GM19193 (cell line): ENCODE measurements around the gene CEP63.

Experiments used
- POLR2A ChIP-seq: IDR thresholded peaks from 4 replicates; pipeline ENCODE4 v1.6.1; 2011; ENCODE audit not compliant: insufficient read depth, insufficient read length; ENCODE audit errors: extremely low read depth

Gene CEP63

GRCh38 chr3:134619301-134619615 is 133.4 kb downstream of the CEP63 start:
- no peak for TF ChIP-seq POLR2A

DNA sequence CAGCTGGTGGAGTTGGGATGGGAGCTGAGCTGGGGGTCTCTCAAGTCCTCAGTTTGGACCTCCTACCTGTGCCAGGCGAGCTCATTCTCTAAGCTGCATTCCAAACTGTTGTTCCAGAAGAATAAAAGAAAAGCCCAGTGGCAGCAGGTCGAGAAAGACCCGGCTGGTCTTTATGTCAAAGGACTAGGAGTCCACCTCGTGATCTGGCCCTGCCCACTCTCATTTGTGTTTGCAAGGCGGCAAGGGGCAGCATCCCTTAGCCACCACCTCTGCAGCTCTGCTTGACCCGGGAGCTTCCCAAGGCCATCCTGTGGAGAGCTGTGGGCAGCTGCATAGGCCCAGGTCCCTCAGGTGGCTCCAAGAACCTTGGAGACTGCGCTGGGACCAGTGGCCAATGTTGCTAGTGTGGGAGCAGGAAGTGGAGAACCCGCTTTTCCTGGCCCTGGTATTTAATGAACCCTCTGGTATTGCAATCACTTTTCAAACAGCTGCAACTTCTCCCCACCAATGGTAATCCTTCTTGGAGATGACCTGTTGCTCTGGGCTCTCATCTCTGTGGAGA is 134.1 kb downstream of the CEP63 start:
- TF ChIP-seq POLR2A = no peak

GRCh38 chr3:134620476-134621115 is 134.7 kb downstream of the CEP63 start:
- TF ChIP-seq POLR2A = no peak

DNA sequence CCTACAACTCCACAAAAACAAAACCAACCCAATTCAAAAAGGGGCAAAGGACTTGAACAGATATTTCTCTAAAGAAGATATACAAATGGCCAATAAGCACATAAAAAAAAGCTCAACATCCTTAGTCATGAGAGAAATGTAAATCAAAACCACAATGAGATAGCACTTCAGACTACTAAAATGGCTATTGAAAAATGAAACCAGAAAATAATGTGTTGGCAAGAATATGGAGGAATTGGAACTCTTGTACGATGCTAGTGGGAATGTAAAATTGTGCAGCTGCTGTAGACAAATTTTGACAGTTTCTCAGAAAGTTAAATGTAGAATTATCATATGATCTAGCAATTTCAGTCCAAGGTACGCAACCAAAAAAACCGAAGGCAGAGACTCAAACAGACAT is 136.0 kb downstream of the CEP63 start:
- TF ChIP-seq POLR2A = no peak

- no peak for TF ChIP-seq POLR2A
Observed at GRCh38 chr3:134622806-134623365, 137.0 kb downstream of the CEP63 start.

DNA sequence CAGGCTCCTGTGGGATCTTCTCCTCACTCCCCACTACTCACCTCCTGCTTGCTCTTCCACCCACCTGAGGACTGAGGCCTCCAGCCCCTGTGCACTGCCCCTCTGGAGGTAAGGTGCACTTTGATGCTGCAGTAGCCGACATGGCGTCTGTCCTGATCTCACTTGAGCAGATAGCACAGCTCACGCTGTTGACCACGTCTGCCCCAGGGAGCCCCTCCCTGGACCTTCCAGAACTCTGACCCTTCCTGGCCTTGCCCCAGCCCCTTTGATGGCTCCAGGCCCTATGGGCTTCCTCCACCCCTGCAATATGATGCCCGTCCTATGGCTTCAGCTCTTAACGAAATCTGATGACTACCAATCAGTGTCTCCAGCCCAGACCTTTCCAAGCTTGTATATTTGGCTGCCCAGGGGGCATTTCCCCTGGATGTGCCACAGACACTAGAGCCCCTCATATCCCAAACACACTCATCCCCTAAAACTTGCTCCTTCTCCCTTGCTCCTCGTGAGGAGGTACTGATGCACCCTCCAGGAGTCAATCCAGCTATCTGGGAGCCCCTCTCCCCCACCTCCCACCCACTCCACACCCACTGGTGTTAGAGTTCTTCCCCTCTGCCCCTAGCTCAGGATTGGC is 137.9 kb downstream of the CEP63 start:
- TF ChIP-seq POLR2A = no peak
